GM19463 (cell line): ENCODE data around the gene ASMTL.
"Not testable (repeated sequence)": the region's sequence is repeated elsewhere in the genome, so short reads cannot be mapped to it uniquely, and the experiment has no call there.

Source experiments
- ATAC-seq: cut with Tn5 transposase; IDR thresholded peaks from one replicate; pipeline ENCODE4 v1.9.1; 2021; ENCODE audit warnings: mild to moderate bottlenecking, moderate library complexity; ENCODE audit not compliant: unreplicated experiment

The ASMTL gene

DNA sequence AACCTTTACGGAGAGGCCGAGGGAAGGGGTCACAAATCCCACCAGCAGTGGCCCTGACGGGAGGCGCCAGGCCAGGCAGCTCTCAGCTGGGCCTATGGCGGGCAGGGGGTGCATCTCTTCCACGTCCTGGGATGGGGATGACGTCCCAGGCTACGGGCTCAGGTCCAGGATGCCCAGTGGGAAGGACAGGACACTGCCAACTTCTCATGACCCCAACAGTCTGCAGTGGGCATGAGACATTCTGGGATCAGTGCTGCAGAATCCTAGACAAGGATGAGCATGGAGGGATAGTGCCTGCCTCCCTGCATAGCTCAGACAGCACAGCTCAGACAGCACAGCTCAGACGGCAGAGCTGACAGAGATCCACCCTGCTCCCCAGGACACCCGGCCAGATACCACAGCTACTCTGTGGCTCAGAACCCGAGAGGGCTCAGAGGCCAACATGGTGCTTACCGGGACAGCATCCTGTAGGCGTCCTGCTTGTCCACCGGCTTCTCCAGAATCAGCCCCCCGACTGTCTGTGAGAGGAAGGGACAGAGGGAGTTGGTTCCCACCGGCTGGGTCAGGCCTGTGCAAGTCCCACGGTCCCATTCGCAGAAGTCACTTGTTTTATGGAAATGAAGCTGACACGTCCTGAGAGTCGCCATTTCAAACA, 17.3 kb downstream of the ASMTL start:
- ATAC-seq, result no peak

DNA sequence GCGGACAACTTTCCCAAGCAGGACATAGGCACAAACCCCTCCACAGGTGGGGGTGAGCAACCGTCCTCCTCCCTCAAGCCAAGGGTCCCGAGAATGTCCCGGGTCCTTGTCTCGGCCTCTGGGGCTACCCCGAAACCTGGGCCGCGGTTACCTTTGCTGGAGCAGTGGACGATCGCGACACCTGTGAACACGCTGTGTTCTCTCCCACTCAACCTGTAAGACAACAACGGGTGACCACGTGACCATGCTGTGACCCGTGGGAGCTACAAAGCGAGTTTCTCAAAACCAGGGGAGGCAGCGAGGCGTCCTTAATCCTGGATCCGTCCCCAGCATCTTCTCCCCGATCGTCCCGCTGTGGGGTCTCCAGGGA, 17.9 kb downstream of the ASMTL start:
- no peak for ATAC-seq

DNA sequence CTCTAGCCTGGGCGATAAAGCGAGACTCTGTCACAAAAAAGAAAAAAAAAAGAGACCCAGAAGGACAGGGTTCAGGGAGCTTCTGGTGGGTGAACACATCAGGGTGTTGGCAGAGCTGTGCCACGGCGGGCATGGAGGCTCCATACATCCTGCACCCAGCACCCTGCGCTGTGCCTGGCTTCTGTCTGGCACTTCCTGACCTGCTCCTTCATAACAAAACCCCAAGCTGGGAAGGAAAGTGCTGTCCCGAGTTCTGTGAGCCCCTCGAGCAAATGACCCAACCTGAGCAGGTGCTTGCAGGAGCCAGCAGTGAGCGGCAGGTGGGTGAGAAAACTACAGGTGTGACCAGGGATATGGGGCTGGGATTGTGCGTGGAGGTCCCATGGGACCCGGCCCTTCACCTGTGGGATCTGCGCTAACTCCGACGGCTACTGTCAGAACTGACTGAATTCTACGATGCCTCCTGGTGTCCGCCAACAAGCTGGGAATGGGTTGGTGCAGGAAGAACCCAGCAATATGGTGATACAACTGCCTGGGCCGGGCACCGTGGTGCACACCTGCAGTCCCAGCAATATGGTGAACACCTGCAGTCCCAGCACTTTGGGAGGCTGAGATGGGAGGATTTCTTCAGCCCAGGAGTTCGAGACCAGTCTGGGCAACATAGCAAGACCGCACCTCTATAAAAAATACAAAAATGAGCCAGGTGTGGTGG, 18.9 kb downstream of the ASMTL start:
- no peak for ATAC-seq

DNA sequence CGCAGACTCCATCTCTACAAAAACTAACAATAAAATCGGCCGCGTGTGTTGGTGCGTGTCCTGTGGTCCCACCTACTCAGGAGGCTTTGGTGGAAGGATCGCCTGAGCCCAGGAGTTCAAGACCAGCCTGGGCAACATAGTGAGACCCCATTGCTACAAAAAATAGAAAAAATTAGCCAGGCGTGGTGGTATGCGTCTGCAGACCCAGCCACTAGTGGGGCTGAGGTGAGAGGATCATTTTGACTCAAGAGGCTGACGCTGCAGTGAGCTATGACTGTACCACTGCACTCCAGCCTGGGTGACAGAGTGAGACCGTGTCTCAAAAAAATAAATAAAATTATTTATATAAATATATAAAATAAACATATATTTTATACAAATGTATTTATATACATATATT, 22.3 kb downstream of the ASMTL start:
- ATAC-seq, result no peak

DNA sequence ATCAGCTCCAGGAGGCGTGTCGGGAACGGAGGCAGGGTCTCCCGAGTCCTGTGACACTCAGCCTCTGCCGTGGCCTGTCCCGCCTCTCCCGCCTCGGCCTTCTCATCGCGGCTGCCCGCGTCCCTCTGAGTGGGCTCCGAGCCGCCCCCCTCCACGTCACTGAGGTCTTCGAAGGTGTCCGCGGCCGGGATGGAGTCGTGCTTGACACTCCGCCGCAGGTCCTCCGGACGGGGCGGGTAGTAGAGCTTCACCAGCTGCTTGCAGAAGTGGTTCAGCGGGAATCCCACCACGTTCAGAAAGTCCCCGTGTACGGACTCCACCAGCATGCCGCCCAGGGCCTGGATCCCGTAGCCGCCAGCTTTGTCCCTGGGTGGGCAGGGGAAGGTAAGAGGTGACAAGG, 25.0 kb downstream of the ASMTL start:
- no peak for ATAC-seq

DNA sequence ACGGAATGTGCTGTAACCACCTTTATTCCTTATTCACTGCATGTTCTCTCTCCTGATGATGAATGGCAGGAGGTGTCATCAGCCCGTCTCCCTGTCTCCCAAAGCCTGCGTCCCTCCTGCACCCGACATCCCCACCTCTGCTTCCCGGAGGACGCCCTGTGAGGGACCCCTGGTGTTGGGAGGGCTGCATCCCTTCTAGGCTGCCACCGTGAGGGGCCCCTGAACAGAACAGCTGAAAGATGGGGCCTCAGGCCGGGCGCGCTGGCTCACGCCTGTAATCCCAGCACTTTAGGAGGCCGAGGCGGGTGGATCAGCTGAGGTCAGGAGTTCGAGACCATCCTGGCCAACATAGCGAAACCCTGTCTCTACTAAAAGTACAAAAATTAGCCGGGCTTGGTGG, 26.4 kb downstream of the ASMTL start:
- not testable (repeated sequence) for ATAC-seq

DNA sequence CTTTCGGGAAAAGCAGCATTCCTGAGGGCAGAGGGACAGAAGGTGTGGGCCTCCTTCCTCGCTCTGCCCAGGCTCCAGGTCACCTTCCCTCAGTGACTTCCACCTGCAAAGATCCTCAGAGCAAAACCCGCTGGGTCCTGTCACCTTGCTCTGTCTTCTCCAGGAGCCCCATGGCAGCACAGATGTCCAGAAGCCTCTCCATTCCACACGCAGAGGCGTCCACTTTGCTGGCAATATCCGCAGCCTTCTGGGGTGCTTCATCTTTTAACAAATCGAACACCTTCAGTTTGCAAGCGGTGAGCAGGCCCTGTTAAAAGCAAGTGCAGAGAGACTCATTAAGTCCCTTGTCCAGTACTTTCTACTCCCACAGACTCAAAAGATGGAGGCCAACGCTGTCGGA, 27.3 kb downstream of the ASMTL start:
- no peak for ATAC-seq

DNA sequence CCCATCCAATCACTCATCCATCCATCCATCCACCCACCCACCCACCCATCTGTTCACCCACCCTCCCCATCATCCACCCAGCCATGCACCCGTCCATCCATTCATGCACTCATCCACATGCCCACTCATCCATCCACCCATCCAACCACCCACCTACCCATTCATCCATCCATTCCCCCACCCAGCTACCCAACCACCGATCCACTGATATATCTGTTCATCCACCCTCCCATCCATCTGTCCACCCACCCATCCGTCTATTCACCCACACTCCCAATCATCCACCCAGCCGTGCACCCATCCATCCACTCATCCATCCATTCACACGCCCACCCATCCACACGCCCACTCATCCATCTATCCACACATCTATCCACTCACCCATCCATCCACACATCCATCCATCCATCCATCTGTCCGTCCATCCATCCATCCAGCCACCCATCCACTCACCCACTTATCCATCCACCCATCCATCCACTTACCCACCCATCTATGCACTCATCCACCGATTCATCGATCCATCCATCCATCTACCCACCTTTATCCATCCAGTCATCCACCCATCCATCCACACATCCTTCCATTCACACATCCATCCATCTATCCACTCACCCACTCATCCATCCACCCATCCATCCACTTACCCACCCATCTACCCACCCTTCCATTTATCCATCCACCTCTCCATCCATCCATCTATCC, 28.4 kb downstream of the ASMTL start:
- no peak for ATAC-seq

DNA sequence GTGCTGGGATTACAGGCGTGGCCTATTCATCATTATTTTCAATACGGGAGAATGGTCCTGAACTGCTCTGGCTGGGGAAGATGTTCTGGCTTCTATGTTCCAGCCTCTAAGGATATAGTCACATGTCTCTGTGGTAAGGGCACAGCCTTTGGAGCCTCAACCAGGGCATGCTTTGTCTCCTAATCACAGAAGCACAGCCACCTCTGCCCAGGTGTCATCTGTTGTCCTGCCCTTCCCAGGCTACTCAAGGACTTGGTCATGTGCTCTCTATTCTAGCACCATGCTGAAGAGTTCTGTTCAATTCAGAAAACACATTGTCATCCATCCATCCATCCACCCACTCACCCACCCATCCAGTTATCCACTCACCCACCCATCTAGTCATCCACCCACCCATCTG, 29.5 kb downstream of the ASMTL start:
- no peak for ATAC-seq

DNA sequence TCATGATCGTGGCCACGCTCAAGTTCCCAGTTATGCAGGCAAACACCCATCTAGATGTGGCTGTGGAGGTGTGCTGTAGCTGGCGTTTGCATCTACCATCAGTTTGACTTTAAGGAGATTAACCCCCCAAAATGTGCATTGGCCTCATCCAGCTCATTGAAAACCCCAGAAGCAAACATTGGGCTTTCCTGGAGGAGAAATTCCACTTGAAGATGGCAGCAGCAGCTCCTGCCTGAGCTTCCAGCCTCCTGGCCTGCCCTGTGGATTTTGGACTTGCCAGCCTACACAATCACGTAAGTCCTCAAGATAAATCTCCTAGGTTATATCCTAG, 30.6 kb downstream of the ASMTL start:
- ATAC-seq, result no peak

DNA sequence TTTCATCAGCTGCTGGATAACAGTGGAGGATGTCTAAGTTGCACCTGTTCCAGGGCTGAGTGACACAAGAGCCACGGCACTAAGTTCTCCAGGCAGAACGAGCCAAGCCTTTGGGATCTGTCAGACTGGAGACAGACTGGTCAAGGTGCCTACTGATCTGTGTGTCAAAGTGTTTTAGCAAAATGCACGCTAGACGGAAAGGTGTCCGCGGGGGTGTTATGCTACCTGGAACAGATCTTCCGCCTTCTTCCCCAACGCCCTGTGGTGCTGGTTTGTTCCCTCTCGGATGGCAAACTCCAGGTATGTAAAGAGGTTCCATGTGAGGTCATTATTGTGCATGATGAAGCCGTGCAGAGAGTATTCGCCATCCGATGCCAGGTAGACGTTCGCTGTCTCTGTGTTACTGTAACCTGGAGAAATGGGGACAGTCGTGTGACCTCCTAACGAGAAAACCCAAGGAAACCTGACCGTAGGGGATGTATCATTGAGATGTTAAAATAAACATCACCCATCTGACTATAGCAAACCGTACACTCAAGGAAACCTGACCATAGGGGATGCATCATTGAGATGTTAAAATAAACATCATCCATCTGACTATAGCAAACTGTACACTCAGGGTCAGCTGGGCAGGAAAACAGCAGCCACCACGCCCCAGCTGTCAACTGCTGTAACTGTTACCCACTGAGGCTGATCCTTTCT, 31.1 kb downstream of the ASMTL start:
- ATAC-seq, result no peak

DNA sequence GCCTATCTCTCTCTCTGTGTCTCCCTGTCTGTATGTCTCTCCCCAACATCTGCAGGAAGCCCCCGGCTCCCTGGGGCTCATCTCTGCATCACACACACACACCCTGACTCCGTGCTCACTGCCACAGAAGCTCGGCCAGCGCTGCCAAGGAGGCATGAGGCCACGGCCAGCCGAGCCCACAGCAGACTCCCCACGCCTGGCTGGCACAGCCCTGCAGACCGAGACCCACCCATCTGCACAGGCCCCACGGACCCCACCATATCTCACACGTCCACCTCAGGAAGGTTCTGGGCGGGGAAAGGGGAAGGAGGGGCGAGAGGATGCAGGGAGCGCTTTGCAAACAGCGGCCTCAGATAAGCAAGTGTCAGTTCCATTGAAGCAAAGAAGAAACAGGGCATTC, 32.3 kb downstream of the ASMTL start:
- no peak for ATAC-seq

DNA sequence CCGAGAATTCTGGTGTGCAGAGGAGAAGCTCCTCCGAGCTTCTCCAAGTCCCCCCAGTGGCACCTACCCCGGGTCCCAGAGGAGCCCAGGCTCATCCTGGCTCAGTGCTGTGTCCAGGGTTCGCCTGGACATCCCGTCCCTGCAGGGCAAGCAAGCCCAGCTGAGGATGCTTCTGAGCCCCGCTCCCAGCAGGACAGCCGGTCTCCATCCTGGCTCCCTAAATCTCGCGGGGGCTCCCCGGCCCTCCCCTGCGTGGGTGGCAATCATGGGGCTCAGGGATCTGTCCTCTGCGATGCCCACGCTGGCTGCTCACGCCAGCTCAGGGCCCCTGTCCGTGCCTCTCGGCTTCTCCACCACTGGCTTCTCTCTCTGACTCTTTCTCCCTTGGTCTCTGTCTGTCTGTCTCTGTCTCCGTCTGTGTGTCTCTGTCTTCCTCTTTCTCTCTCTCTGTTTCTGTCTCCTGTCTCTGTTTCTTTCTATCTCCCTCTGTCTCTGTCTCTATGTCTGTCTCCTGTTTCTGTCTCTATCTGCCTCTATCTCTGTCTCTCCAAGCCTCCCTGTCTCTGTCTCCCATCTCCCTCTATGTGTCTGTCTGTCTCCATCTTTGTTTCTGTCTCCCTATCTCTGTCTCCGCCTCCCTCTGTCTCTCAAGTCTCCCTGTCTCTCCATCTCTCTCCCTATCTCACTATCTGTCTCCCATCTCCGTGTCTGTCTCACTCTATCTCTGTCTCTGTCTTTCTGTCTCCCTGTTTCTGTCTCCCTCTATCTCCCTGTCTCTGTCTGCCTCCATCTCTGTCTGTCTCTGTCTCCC, 33.0 kb downstream of the ASMTL start:
- ATAC-seq, result no peak

DNA sequence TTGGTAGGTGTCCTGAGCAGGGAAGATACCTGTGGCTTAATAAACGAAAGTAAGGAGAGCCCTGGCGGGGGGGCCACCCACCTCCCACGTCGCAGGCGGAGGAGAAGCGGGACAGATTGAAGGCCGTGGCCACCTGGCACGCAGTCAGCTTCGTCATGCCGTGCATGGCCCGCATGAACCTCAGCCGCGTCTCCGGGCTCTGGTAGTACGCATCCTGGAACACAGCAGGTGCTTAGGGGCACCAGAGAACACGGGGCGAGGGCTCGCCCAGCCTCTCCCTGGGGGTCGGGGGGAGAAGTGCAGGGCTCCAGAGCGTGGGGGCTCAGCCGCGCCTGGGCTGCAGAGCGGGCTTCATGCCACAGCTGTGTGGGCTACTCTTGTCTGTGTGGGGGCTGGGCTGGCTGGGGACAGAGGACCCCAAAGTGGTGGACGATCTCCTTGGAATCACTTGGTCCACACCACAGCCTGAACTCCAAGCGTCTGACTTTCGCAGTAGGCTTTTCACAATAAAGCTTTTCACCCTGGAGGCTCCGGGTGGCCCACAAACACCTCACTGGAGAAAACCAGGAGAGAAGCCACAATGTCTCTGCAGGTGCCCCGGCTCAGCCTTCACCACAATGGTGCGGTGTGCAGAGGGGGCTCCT, 33.7 kb downstream of the ASMTL start:
- ATAC-seq, result no peak

DNA sequence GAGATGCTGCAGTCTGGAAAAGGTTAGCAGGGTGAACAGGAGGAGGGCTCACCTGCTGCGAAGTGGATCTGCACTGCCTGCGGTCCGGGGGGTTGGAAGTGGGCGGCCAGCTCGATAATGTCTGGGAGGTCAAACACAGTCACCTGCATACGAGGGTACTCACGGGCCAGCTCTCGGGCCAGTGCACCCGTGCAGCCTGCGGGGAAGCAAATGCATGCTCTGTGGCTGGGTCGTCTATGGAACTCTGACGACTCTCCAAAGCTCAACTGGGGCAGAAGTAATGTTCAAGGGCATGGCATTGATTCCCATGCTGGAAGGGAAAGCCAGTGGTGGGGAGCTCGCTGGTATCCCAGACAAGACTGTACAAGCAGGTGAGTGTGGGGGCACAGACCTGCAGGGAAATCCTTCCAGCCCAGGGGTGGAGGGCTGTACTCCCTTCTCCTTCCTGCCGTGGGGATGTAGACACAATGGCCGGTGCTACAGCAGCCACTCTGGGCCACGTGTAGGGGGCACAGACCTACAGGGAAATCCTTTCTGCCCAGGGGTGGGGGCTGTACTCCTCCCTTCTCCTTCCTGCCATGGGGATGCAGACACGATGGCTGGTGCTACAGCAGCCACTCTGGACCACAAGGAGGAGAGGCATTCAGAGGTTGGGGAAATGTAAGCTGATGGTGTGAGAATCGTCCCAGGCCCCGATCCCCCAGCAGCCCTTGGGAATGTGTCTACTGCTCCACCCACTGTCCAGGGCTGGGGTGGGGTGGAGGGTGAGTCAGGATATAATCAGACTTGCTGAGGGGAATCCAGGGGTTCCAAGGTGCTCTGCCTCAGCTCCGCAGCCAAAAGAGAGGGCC, 34.6 kb downstream of the ASMTL start:
- no peak for ATAC-seq

DNA sequence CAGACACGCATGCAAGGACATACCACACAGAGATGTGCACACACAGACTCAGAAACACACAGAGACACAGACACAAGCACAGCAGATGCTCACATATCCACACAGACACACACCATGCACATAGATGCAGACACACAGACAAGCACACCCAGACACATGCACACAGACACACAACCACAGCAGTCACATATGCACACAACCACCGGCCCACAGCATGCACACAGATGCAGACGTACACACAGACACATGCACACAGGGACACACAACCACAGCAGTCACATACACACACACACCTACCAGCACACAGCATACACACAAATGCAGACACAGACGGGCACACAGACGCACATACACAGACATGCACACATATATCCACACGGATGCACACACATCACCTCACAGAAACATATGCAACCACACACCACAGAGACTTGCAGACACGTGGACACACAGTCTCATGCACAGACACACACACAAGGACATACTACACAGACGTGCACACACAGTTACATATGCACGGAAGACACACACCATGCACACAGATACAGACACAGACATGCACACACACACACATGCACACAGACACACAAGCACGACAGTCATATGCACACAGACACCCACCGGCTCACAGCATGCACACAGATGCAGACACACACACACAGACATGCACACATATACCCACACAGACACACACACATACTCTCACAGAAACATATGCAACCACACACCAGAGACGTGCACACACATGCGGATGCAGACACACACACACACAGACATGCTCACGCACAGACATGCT, 35.5 kb downstream of the ASMTL start:
- no peak for ATAC-seq

DNA sequence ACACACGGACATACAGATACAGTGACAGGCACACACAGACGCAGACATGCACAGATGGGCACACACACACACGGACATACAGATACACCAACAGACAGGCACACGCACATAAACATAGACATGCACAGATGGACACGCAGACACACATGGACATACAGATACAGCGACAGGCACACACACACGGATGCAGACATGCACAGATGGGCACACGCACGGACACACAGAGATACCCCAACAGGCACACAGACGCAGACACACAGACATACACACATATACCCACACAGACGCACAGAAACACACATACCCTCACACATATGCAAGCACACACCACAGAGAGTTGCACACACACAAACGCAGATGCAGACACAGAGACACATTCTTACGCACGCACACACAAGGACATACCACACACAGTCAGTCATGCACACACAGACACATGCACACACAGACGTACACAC, 36.4 kb downstream of the ASMTL start:
- no peak for ATAC-seq

DNA sequence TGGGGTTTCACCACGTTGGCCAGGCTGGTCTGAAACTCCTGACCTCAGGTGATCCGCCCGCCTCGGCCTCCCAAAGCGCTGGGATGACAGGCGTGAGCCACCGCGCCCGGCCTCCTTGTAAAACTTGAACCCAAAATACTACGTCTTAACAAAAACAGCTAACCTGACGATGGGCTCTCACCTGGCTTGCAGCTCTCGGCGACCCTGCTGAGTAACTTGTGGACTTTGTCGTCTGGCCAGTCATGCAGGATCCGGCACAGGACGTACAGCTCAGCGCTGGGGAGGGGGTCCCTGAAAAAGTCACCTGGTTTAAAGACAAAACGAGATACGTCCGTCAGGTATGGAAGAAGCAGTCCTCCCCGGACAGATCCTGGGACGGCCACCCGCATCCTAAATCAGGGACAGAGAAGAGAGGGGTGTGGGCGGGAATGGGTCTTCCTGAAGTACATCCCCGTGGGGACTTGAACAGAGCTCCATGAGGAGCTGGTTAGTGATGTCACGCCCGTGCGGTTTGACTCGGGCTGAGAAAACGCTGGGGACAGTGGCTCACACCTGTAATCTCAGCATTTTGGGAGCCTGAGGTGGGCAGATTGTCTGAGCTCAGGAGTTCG, 40.1 kb downstream of the ASMTL start:
- no peak for ATAC-seq
